CD4-positive, alpha-beta T cell treated with Interferon gamma for 1 hour (primary cell): ENCODE data around the gene THBS3.
"Not testable (repeated sequence)": the region's sequence is repeated elsewhere in the genome, so short reads cannot be mapped to it uniquely, and the experiment has no call there.

ENCODE experiments used
- DNase-seq: peaks from one replicate; pipeline ENCODE4 v3.0.0-alpha.2; 2020

THBS3 gene

GRCh38 chr1:155233502-155233901, 25.8 kb upstream of the THBS3 start:
- not testable (repeated sequence) for DNase-seq

GRCh38 chr1:155232001-155232978, 24.6 kb upstream of the THBS3 start:
- not testable (repeated sequence) for DNase-seq

GRCh38 chr1:155231302-155231701, 23.6 kb upstream of the THBS3 start:
- not testable (repeated sequence) for DNase-seq

GRCh38 chr1:155228096-155228427, 20.4 kb upstream of the THBS3 start:
- DNase-seq: no peak

- DNase-seq: peak; percentile 99
These were observed 19.8 kb upstream of the THBS3 start for GRCh38 chr1:155227261-155228095.

GRCh38 chr1:155226910-155227260, 19.2 kb upstream of the THBS3 start:
- no peak for DNase-seq

GRCh38 chr1:155226188-155226909, 18.7 kb upstream of the THBS3 start:
- peak; percentile 84 for DNase-seq

GRCh38 chr1:155225404-155225759, 17.7 kb upstream of the THBS3 start:
- not testable (repeated sequence) for DNase-seq

GRCh38 chr1:155223047-155223446, 15.3 kb upstream of the THBS3 start:
- DNase-seq: no peak

- DNase-seq: not testable (repeated sequence)
These were observed 12.7 kb upstream of the THBS3 start for GRCh38 chr1:155220211-155220965.

GRCh38 chr1:155219592-155220031, 11.9 kb upstream of the THBS3 start:
- peak; percentile 44 for DNase-seq

GRCh38 chr1:155218854-155219591, 11.3 kb upstream of the THBS3 start:
- no peak for DNase-seq

- DNase-seq: not testable (repeated sequence)
These were observed 7.0 kb upstream of the THBS3 start for GRCh38 chr1:155214702-155215101.

- DNase-seq: not testable (repeated sequence)
These were observed 4.3 kb upstream of the THBS3 start for GRCh38 chr1:155212051-155212440.

- not testable (repeated sequence) for DNase-seq
These were observed 3.8 kb upstream of the THBS3 start for GRCh38 chr1:155211381-155212050.

GRCh38 chr1:155210314-155211104, 2.8 kb upstream of the THBS3 start:
- DNase-seq: peak; percentile 35

- DNase-seq: no peak
These were observed 1.6 kb upstream of the THBS3 start for GRCh38 chr1:155209312-155209721.

- DNase-seq: peak; percentile 96
These were observed 1.0 kb upstream of the THBS3 start, which contains the start of gene MTX1 for GRCh38 chr1:155208541-155209311. MTX1 (plus strand) TSS chr1:155208695; CDS start chr1:155208805, 110 bp downstream.
